Measurements from ENCODE around the gene FGFBP2.

Gene FGFBP2

DNA sequence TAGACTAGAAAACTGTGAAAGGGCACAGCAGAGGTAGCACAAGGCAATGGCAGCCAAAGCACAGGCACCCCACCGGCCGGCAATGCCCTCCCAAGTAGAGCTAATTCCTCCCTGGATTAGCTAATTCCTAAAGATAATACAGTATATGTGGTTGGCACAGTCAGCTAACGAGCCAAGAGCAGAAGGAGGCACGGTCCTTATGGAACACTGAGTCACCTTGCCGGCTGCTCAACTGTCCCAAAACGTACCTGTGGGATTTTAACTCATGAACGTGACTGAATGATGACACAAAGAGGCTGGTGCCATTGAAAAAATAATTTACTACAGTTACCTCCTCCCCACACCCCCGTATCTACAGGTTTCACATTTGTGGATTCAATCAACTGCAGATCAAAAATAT, 15.3 kb downstream of the FGFBP2 start:
- H3K36me3 ChIP-seq = no peaks in the 10 kb centered on the region
- intact Hi-C loops (cut with DNase I; ENCODE audit: low total_unique reads) = no loop called here
- H3K4me1 ChIP-seq = no peaks in the 10 kb centered on the region
- DNase-seq = no peak
- TF ChIP-seq, protein P1, sequence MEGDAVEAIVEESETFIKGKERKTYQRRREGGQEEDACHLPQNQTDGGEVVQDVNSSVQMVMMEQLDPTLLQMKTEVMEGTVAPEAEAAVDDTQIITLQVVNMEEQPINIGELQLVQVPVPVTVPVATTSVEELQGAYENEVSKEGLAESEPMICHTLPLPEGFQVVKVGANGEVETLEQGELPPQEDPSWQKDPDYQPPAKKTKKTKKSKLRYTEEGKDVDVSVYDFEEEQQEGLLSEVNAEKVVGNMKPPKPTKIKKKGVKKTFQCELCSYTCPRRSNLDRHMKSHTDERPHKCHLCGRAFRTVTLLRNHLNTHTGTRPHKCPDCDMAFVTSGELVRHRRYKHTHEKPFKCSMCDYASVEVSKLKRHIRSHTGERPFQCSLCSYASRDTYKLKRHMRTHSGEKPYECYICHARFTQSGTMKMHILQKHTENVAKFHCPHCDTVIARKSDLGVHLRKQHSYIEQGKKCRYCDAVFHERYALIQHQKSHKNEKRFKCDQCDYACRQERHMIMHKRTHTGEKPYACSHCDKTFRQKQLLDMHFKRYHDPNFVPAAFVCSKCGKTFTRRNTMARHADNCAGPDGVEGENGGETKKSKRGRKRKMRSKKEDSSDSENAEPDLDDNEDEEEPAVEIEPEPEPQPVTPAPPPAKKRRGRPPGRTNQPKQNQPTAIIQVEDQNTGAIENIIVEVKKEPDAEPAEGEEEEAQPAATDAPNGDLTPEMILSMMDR (IDR thresholded peaks at IDR 0.05) = no peak
- no peaks in the 10 kb centered on the region for H3K27me3 ChIP-seq
- no peaks in the 10 kb centered on the region for H3K9me3 ChIP-seq
- H3K27ac ChIP-seq = no peak overlapping the region
- no peak overlapping the region for H3K4me3 ChIP-seq

- TF ChIP-seq, protein P1 (IDR thresholded peaks at IDR 0.05) = no peak
- intact Hi-C loops (cut with DNase I; ENCODE audit: low total_unique reads) = no loop called here
- no peaks in the 10 kb centered on the region for H3K27me3 ChIP-seq
- H3K4me3 ChIP-seq = no peak overlapping the region
- H3K4me1 ChIP-seq = no peaks in the 10 kb centered on the region
- H3K27ac ChIP-seq = no peak overlapping the region
- H3K9me3 ChIP-seq = no peaks in the 10 kb centered on the region
- DNase-seq = no peak
- H3K36me3 ChIP-seq = no peaks in the 10 kb centered on the region
Observed at GRCh38 chr4:15945516-15945915, 17.5 kb downstream of the FGFBP2 start.

DNA sequence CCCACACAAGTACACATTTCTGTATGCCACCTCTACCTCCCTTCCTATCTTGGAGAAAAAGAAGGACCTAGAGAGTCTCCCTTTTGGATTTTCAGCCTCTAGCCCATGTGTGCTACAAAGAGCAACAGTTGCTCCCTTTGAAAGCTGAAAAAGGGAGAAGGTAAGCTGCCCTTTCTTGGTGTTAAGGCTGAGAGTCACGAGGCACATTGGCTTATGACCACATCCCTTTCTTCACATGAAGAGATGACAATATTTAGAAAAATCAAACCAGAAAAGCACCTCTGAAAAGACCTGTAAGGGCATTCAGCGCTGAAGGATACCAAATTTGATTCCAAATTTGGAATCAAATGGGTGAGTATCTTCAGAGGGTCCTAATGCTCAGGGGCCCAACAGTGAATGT, 18.1 kb downstream of the FGFBP2 start:
- TF ChIP-seq, protein P1 (IDR thresholded peaks at IDR 0.05) = no peak
- Histone ChIP-seq H3K9me3 (no peaks in the 10 kb centered on the region), H3K36me3 (no peaks in the 10 kb centered on the region), H3K27me3 (no peaks in the 10 kb centered on the region), H3K4me1 (no peaks in the 10 kb centered on the region), H3K27ac (no peak overlapping the region), H3K4me3 (no peak overlapping the region)
- intact Hi-C loops (cut with DNase I; ENCODE audit: low total_unique reads) = no loop called here
- DNase-seq = no peak

DNA sequence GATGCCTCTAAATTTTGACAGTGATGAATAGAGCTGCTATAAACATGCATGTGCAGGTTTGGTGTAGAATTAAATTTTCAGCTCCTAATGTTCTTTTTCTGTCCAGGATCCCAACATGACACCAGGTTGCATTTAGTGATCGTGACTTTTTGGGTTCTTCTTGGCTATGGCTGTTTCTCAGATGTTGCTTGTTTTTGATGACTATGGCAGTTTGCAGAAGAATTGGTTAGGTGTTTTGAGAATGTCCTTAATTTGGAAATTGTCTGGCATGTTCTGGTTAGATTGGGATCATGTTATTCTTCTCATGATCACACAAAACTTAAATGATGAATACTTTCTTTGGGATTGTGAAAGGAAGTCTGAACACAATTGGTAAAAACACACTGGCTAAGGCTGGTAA, 20.7 kb downstream of the FGFBP2 start:
- H3K9me3 ChIP-seq = no peaks in the 10 kb centered on the region
- H3K36me3 ChIP-seq = no peaks in the 10 kb centered on the region
- intact Hi-C loops (cut with DNase I; ENCODE audit: low total_unique reads) = no loop called here
- no peak for DNase-seq
- no peak overlapping the region for H3K27ac ChIP-seq
- TF ChIP-seq, protein P1 (IDR thresholded peaks at IDR 0.05) = no peak
- H3K27me3 ChIP-seq = peaks cover 0 to 4% of the 10 kb centered on the region in 2 donors
- H3K4me3 ChIP-seq = no peak overlapping the region
- no peaks in the 10 kb centered on the region for H3K4me1 ChIP-seq

- Histone ChIP-seq H3K9me3 (no peaks in the 10 kb centered on the region), H3K4me1 (peaks cover 0 to 12% (median 0%) of the 10 kb centered on the region in 4 donors), H3K4me3 (no peak within 1 kb of the TSS), H3K27me3 (peaks cover 0 to 4% of the 10 kb centered on the region in 2 donors), H3K36me3 (no peaks in the 10 kb centered on the region), H3K27ac (no peak within 1 kb of the TSS)
- intact Hi-C loops (cut with DNase I; ENCODE audit: low total_unique reads) = no loop called here
- no peak for DNase-seq
- TF ChIP-seq, protein P1 (IDR thresholded peaks at IDR 0.05) = no peak
Observed at GRCh38 chr4:15938640-15939039, 24.3 kb downstream of the FGFBP2 start, which contains the start of gene FGFBP1. TSS of gene FGFBP1 (minus strand) at chr4:15938740. CDS start at chr4:15936632, 2,108 bp downstream.

GRCh38 chr4:15938182-15938581, 24.8 kb downstream of the FGFBP2 start:
- TF ChIP-seq, protein P1 (IDR thresholded peaks at IDR 0.05) = no peak
- Histone ChIP-seq H3K36me3 (no peaks in the 10 kb centered on the region), H3K4me3 (no peak overlapping the region), H3K4me1 (peaks cover 0 to 12% (median 0%) of the 10 kb centered on the region in 4 donors), H3K9me3 (no peaks in the 10 kb centered on the region), H3K27me3 (peaks cover 0 to 4% of the 10 kb centered on the region in 2 donors), H3K27ac (no peak overlapping the region)
- no peak for DNase-seq
- intact Hi-C loops (cut with DNase I; ENCODE audit: low total_unique reads) = no loop called here
